Effector CD8-positive, alpha-beta T cell (primary cell): Measurements from ENCODE around the gene MCTP2.

Experiments used
- DNase-seq: peaks from one replicate; lab custom pipeline; 2025; lab: John Stamatoyannopoulos, UW

The MCTP2 gene

GRCh38 chr15:94263341-94264273 is 32.2 kb downstream of the MCTP2 start:
- no peak for DNase-seq

DNA sequence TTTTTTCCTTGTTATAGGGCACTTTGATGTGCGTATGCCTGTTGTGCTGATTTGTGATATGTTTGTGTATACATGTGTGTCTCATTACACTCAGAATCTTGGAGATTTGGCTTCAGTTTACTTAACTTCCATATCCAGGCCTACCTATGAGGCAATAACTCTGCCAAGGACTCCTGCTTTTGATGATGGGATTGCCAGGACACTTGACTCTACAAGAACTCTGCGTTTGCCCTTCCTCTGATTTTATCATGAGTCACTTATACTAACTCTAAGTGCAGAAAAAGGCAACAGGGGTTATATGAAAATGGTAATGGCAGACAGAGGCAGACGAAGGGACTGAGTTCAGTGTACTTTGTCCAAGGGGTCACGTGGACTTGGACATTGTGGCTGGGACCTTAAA is 33.6 kb downstream of the MCTP2 start:
- DNase-seq: no peak

DNA sequence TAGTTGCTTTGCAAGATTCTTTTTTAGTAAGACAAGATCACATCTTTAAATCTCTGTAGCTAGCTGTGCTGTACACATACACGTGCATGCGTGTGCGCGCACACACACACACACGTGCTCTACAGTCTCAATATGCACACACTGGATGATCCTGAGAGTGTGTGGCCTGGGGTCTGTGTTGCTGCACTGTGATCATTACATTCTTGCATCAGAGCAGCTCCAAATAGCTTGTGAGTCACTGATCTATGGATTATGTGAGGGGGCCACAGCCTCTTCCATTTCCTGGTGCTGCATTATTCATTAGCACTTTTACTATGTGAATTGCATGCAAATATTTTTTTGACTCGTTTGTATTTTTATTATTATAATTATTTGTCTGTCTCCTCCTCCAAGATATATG is 34.6 kb downstream of the MCTP2 start:
- DNase-seq: no peak

DNA sequence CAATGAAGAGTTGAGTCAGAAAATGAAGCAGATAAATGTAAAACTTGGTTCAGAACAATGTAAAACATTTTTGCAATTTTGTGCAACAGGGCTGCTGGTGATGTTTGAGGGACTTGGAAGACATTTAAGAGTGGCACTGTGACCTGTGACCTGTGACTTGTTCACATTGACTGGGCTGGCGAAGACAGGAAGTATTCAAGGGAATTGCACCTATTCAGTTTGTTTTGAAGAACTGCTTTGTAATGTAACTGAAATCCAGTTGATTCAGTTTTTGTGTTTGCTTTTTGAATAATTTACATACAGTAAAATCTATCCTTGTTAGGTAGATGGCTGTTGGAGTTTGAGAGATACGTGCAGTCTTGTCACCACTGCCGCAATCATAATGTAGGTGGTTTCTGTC is 35.4 kb downstream of the MCTP2 start:
- DNase-seq: no peak

DNA sequence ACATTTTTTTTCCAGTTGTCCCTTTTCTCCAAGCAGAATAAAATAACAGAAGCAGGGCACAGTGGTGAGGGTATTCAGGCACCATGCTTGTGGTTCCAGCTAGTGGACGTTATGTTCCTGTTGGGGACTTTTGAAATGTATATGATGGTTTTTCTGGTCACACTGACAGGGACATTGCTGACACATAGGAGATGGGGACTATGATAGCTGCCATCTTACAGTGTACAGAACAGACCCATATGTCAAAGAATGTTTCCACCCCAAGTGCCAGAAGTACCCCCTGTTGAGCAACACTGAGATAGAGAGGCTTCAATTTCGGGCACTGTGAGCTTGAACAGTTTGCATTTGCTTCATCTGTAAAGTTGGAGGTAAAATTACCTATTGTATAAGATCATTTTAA is 38.6 kb downstream of the MCTP2 start:
- DNase-seq: no peak

DNA sequence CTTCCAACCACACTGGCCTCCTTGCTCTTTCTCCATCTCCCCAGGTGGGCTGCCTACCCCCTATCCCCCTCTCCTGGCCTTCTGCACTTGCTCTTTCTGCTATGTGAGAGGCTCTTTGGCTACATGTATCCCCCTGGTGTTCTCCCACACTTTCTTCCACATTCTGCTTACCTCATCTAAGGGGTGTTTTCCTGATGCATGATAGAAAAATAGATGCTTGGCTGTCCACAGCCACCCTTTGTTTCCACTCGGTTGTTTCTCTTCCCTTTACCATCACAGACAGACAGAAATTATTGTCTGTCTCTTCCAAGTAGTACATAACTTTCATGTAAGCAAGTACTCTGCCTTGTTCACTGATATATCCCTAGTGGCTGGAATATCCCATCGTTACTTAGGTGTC is 39.2 kb downstream of the MCTP2 start:
- DNase-seq: no peak

DNA sequence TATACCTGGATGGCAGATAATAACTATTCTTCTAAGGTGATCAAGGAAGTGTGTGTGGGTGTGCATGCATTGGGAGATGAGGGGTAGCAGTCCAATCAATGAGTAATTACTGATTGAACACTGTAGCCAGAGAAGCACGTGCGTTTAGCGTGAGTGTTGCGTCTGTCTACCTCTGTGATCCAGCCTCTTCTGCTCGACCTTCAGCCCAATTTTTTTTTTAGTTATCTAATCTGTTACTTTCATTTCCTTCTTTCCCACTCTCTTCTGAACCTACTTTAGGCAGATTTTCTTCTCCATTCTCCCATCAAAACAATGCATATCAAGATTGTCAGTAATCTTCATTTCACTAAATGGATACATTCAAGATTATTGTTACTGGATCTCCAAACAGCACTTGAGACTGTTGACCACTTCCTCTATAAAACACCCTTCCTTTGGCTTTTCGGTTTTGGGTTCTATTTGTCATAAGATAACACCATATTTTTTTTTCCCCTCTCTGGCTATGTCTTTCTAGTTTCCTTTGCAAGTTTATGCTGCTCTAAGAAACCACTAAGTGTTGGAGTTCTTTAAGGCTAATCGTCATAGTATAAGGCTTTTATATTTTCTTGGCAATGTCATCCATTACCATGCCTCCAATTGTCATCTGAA is 41.0 kb downstream of the MCTP2 start:
- DNase-seq: no peak

- DNase-seq: no peak
Measured at GRCh38 chr15:94273826-94274225, 42.5 kb downstream of the MCTP2 start.

- DNase-seq: no peak
Measured at GRCh38 chr15:94274745-94275144, 43.4 kb downstream of the MCTP2 start.

DNA sequence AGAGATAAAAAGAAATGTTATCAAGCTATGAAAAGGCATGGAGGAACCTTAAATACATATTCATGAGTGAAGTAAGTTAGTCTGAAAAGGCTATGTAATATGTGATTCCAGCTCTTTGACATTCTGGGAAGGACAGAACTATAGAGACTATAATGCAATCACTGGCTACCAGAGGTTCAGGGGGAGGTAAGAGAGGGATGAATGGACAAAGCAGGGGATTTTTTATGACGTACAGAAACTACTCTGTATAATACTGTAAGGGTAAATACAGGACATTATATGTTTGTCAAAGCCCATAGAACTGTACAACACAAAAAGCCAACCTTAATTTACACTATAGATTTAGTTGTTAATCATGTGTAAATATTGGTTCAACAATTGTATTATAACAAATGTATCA is 46.1 kb downstream of the MCTP2 start:
- DNase-seq: no peak

DNA sequence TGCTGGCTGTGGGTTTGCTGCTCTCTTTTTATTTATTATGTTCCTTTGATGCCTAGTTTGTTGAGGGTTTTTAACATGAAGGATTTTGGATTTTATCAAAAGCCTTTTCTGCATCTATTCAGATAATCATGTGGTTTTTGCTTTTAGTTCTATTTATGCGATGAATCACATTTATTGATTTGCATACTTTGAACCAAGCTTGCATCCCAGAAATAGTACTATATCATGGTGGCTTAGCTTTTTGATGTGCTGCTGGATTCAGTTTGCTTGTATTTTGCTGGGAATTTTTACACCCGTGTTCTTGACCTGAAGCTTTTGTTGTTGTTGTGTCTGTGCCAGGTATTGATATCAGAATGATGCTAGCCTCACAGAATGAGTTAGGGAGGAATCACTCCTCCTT is 48.4 kb downstream of the MCTP2 start:
- no peak for DNase-seq

DNA sequence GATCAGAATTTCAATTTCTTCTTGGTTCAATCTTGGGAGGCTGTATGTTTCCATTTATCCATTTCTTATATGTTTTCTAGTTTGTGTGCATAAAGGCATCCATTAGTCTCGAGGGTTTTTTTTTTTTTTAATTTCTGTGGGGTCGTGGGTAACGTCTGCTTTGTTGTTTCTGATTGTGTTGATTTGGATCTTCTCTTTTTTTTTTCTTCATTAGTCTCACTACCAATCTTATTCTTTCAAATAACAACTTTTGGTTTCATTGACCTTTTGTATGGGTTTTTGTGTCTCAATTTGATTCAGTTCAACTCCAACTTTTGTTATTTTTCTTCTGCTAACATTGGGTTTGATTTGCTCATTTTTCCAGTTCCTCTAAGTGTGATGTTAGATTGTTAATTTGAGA is 48.9 kb downstream of the MCTP2 start:
- DNase-seq: no peak

DNA sequence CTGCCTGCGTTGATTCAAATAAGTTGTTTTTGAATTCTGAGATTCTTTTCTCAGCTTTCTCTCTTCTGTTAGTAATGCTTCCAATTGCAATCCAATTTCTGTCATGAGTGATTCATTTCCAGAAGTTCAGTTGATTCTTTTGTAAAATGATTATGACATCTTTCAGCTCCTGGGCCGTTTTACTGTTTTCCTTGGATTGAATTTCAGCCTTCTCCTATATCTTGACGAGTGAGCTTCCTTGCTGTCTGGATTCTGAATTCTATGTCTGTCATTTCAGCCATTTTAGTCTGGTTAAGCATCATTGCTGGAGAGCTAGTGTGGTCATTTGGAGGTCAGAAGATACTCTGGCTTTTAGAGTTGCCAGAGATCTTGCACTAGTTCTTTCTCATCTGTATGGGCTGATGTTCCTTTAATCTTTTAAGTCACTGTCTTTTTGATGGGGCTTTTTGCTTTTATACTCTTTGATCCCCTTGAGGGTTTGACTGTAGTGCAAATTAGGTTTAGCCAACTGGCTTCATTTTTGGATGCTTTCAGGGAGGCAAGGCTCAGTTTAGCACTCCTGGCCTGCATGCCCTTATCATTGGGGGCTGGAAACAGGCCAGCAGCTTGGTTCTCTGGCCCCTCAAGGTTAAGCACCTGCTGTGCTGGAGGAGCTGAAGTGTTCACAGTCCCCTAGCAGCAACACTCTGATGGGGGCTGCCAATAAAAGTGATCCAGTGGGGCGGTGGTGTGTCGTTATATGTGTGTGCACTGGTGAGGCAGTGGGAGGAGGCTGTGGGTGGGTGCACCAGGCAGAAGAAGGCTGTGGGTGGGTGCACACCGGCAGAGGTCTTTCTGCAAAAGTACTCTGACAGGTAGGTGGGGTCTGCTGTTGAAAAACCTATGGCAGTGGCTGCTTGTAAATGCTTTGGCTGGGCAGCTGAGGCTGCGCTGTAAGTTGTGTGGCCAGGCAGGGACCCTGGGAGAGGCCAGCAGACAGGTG is 51.2 kb downstream of the MCTP2 start:
- DNase-seq: no peak

- DNase-seq: no peak
Measured at GRCh38 chr15:94286583-94286982, 55.2 kb downstream of the MCTP2 start.

DNA sequence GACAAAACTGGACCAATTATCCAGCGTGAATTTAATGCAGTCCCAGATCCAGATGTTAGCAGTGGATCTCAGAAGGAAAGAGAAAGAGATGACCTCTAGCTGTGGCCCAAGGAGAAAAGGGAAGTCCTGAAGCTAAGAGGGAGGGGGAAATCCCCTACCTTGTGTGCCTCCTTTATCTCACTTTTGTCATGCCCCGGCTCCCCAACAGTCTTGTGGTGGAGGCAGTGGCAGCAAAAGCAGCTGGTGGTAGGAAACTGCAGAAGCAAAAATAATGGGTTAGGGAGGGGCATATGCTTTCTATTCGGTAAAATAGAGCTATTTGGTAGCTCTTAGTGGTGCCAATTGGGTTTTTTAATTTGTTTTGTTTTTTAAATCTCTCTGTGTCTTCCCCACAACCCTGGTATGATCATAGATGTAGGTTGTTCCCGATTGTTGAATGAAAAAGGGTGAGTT is 56.5 kb downstream of the MCTP2 start:
- no peak for DNase-seq

DNA sequence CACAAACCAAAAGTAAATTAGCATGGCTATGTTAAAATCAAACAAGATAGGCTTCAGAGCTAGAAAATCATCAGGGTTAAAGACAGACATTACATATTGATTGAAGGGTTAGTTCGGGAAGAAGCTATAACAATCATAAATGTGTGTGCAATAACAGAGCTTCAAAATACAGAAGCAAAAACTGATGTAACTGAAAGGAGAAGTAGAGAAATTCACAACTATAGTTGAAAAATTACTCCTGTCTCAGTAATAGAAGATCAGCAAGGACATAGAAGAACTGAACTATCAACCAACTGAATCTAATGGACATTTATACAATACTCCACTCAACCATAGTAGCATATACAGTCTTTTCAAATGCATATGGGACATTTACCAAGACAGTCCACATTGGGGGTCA is 59.4 kb downstream of the MCTP2 start:
- no peak for DNase-seq

GRCh38 chr15:94293411-94294402 is 62.3 kb downstream of the MCTP2 start:
- DNase-seq: no peak

- DNase-seq: no peak
Measured at GRCh38 chr15:94294556-94294955, 63.2 kb downstream of the MCTP2 start.

- no peak for DNase-seq
Measured at GRCh38 chr15:94295275-94295674, 63.9 kb downstream of the MCTP2 start.

DNA sequence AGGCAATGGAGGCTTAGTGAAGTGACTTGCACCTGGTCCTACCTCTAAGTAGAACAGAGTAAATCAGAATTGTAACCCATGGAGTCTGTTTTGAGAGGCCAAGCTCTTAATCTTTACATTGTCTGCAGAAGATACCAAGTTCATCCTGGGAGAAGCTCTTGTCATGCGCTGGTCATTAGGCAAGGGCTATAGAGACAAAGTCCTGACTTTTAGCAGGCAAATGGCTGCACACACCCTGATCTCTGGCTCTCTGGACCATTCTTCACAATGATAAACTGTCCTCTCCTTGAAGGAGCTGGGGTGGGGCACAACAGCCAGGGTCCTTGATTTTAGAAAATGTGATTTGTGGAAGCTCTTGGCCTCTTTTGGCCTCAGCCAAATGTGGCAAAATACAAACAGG is 65.4 kb downstream of the MCTP2 start:
- DNase-seq: no peak

- DNase-seq: no peak
Measured at GRCh38 chr15:94297558-94297957, 66.2 kb downstream of the MCTP2 start.
